ENCODE results near the gene WIZ.
A peak's percentile ranks its signal among the peaks of the same experiment; 100 is the strongest.
"Not testable (repeated sequence)": the region's sequence is repeated elsewhere in the genome, so short reads cannot be mapped to it uniquely, and the experiment has no call there.

WIZ gene

DNA sequence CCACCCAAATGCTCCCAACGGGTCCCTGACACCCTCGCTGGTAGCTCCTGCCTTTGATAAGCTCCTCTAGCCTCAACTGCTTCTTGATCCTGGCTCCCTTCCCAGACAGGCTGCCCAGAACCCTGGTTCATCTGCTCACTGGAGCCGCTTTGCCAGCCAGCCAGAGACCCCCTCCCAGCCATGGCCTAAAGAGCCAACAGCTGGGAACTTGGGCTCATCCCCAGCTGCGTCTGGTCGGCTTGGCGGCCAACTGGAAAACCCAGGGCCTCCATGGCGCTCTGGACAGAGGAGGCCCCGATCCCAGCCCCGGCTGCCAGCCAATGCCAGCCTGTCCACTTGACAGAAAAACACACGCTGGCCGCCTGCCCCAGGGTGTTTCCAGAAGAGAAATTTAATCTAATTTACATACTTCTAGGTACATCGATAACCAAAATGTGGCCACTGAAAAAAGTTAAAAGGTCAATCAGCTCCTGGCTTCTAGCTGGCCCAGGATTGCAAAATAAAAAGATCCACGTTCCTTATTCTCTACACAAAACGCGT, 28.0 kb downstream of the WIZ start:
- no peak for DNase-seq
- H3K4me3 Mint-ChIP-seq, result no peak overlapping the region
- peaks cover 28% of the 10 kb centered on the region for H3K4me1 Mint-ChIP-seq (ENCODE audit: low read depth)
- H3K9me3 Mint-ChIP-seq, result no peaks in the 10 kb centered on the region
- no peaks in the 10 kb centered on the region for H3K27me3 Mint-ChIP-seq
- peaks cover 75% of the 10 kb centered on the region for H3K36me3 Mint-ChIP-seq (ENCODE audit: low read depth)
- H3K27ac Mint-ChIP-seq, result peak overlapping the region; percentile 14

DNA sequence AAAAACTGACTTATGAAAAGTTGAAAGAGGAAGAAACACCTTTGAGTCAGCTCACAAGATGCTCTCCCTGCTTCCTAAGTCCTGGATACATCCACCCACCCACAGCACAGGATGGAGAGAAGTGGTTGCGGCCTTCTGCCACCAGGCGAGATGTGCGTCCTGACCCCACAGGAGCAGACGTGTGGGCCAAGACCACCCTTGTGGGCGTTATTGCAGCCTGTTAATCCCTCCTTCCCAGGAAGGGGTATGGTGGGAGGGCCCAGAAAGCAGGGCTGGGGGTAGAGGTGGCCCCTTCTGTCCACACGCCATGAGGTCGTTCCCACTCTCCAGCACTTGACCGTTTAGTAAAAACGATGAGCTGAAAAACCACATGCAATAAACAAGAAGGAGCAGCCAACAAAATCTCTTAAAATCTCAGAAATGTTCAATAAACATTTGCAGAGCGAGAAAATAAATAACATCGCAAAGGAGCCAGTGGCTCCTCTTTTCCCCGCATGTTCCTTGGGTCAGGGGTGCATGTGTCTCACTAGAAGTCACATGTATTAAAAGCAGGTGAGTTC, 28.5 kb downstream of the WIZ start:
- no peak overlapping the region for H3K4me3 Mint-ChIP-seq
- H3K36me3 Mint-ChIP-seq (ENCODE audit: low read depth), result peaks cover 75% of the 10 kb centered on the region
- H3K9me3 Mint-ChIP-seq, result no peaks in the 10 kb centered on the region
- DNase-seq, result no peak
- H3K27me3 Mint-ChIP-seq, result no peaks in the 10 kb centered on the region
- peaks cover 34% of the 10 kb centered on the region for H3K4me1 Mint-ChIP-seq (ENCODE audit: low read depth)
- H3K27ac Mint-ChIP-seq, result peak overlapping the region; percentile 8

DNA sequence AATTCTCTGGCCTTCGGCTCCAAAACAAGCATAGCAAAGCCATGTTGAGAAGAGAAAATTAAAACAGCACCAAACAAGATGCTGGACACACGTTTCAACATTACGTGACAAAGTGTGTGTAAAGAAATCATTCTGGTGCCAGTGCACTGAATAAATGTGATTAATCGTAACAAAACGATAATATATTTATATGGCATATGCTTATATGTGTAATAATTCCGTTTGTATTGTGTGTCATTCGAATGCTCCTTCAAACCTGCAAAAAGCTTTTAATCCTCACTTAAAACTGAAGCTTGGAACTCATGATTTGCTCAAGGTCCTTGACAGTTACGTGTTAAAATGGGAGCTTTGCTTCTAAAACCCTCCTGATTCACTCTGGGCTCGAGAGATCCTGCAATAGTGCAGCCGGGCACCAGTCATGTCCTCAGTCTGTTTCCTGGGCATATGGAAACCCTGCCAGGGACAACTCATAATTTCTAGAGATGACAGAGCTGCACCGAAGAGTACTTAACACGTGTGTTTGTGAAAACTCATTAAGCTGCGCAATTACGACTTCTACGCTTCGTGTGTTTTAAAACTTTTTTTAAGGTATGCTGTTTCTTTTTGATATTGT, 30.2 kb downstream of the WIZ start:
- Mint-ChIP-seq H3K4me3 (peak overlapping the region; percentile 98), H3K9me3 (no peaks in the 10 kb centered on the region), H3K4me1 (ENCODE audit: low read depth) (peaks cover 43% of the 10 kb centered on the region), H3K27ac (peak overlapping the region; percentile 99), H3K36me3 (ENCODE audit: low read depth) (peaks cover 80% of the 10 kb centered on the region), H3K27me3 (no peaks in the 10 kb centered on the region)
- no peak for DNase-seq

DNA sequence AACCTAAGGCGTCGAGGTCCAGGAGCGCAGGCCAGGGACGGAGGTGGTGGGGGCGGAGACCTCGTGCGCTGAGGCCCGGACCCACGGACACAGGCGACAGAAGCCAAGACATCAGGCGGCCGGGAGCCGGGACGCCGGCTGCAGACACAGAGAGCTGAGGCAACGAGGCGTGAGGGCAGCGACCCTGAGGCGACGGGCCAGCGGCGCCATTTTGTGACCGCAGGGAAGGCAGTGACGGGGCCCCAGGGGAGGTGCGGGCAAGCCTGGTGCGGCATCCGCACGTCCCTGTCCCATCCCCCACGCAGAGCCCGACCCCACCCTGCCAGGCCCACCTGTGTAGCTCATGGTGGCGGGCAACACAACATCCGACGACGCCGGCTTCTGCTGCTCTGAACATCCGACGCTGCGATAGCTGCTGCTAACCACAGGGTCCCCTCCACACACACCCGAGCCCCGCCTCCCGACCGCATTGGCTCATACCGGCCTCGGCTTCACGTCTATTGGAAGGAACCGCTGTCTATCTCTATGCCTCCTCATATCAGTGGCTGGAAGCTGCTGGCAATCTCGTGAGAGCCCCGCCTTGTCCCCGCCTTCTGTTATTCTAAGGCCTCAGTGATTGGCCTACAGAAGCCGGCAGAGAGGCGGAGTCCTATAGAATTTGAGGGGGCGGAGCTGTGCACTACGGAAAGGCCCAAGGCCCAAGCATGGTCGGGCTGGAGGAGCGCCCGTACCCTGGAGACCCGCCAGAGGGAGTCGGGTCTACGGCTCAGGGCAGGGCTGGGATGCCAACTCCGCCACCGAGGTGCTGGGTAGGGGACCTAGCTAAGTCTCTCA, 31.0 kb downstream of the WIZ start, which contains the start of gene AKAP8L:
Gene AKAP8L (minus strand): TSS at position 410 of the 834 bp plus-strand sequence. CDS start 65 bp downstream, at position 345.
- no peaks in the 10 kb centered on the region for H3K9me3 Mint-ChIP-seq
- DNase-seq, result peak; percentile 97
- peaks cover 76% of the 10 kb centered on the region for H3K36me3 Mint-ChIP-seq (ENCODE audit: low read depth)
- H3K27me3 Mint-ChIP-seq, result no peaks in the 10 kb centered on the region
- peak within 1 kb of the TSS; percentile 98 for H3K4me3 Mint-ChIP-seq
- H3K27ac Mint-ChIP-seq, result peak within 1 kb of the TSS; percentile 99
- peaks cover 46% of the 10 kb centered on the region for H3K4me1 Mint-ChIP-seq (ENCODE audit: low read depth)

DNA sequence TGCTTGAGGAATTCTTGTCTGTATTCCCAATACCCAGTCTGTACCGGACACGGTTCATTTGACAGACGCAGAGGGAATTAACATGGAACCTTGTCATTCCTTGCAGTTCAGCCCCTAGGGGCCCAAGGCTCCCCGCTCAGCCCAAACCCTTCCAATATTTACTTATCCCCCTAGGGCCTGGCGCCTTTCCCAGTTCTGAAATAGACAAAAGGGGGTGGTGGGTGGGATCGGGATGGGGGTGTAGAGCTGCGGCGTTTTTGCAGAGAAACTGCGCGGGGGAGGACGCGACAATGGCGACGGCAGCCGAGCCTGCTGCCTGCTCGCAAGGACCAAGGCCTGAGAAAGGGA, 31.6 kb downstream of the WIZ start:
- Mint-ChIP-seq H3K4me1 (ENCODE audit: low read depth) (peaks cover 51% of the 10 kb centered on the region), H3K27me3 (no peaks in the 10 kb centered on the region), H3K27ac (peak overlapping the region; percentile 99), H3K36me3 (ENCODE audit: low read depth) (peaks cover 74% of the 10 kb centered on the region), H3K4me3 (peak overlapping the region; percentile 98), H3K9me3 (no peaks in the 10 kb centered on the region)
- no peak for DNase-seq

DNA sequence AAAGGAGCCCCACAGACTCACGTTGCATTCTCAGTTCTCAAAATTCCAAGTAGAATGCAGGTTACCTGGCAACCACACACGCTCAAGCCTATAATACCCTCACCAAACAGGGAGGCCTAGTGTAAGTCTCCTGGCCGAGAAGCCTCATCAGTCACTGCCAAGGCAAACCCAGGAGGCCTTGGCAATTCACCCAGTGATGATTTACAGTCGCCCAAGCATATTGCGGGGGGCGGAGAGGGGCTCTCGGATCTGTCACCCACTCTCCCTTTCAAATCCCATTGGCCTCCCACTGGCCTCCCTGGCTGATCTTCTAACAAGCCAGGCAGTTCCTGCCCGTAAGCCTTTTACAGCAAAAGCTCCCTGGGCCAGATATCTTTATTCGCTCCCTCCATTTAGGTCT, 32.1 kb downstream of the WIZ start:
- H3K36me3 Mint-ChIP-seq (ENCODE audit: low read depth), result peaks cover 71% of the 10 kb centered on the region

DNA sequence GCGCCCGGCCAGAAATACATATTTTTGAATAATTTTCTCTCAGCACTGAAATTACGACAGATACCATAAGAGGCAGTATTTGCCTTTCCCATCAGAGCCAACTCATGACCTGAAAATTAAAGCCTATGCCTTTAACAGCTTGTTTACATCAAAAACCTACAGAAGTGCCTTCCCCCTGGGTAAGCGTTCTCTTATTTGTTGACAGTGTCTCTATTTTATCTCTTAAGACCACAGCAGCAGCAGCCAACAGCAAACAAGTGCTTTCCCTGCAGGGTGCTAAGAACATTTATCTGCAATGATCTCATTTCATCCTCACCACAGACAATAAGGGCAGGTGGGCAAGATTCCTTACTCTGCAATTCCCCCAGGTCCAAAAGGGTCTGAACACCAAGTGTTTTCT, 36.9 kb downstream of the WIZ start:
- H3K4me1 Mint-ChIP-seq (ENCODE audit: low read depth), result peaks cover 58% of the 10 kb centered on the region
- no peak overlapping the region for H3K4me3 Mint-ChIP-seq
- no peaks in the 10 kb centered on the region for H3K9me3 Mint-ChIP-seq
- no peak for DNase-seq
- peaks cover 67% of the 10 kb centered on the region for H3K36me3 Mint-ChIP-seq (ENCODE audit: low read depth)
- H3K27me3 Mint-ChIP-seq, result no peaks in the 10 kb centered on the region
- peak overlapping the region; percentile 59 for H3K27ac Mint-ChIP-seq

More for the DNA sequence above, 32.1 kb downstream of the WIZ start:
- Mint-ChIP-seq H3K4me3 (peak overlapping the region; percentile 98), H3K9me3 (no peaks in the 10 kb centered on the region), H3K4me1 (ENCODE audit: low read depth) (peaks cover 56% of the 10 kb centered on the region), H3K27ac (peak overlapping the region; percentile 99), H3K27me3 (no peaks in the 10 kb centered on the region)
- DNase-seq, result no peak

DNA sequence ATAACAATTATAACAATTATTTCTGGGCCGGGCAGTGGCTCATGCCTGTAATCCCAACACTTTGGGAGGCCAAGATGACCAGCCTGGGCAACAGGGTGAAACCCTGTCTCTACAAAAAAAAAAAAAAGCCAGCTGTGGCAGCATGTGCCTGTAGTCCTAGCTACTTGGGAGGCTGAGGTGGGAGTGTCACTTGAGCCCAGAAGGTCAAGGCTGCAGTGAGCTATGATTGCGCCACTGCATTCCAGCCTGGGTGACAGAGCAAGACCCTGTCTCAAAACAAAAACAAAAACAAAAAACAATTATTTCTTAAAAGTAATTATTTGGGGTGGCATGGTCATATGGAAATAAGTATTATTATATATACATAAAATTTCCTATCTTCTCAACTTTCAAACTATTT, 38.4 kb downstream of the WIZ start:
- H3K4me1 Mint-ChIP-seq (ENCODE audit: low read depth), result peaks cover 50% of the 10 kb centered on the region
- H3K4me3 Mint-ChIP-seq, H3K9me3 Mint-ChIP-seq, DNase-seq, H3K27me3 Mint-ChIP-seq: not testable (repeated sequence)
- H3K36me3 Mint-ChIP-seq (ENCODE audit: low read depth), result peaks cover 67% of the 10 kb centered on the region
- H3K27ac Mint-ChIP-seq, result peak overlapping the region; percentile 47

DNA sequence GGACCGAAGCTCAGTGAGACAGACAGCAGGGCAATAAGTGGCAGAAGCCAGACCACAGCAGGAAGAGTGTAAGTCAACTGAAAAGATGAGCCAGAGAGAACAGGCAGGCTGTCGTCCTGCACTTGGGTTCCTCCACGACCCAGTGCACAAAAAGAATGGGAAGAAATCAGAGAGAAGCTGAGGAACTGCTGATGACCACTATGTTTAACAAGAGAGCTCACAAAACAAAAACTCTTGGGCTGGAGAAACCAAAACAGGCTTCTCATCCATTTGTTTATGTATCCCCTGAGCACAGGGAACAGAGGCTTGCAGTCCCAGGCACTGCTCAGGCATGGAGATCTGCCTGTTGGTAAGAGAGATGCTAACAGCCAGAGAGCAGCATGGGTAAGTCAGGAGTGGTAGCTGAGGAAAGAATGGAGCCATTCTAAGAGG, 45.0 kb downstream of the WIZ start:
- Mint-ChIP-seq H3K27me3 (no peaks in the 10 kb centered on the region), H3K4me3 (no peak overlapping the region), H3K36me3 (ENCODE audit: low read depth) (peaks cover 90% of the 10 kb centered on the region), H3K27ac (peak overlapping the region; percentile 73), H3K9me3 (no peaks in the 10 kb centered on the region), H3K4me1 (ENCODE audit: low read depth) (peaks cover 36% of the 10 kb centered on the region)
- no peak for DNase-seq

DNA sequence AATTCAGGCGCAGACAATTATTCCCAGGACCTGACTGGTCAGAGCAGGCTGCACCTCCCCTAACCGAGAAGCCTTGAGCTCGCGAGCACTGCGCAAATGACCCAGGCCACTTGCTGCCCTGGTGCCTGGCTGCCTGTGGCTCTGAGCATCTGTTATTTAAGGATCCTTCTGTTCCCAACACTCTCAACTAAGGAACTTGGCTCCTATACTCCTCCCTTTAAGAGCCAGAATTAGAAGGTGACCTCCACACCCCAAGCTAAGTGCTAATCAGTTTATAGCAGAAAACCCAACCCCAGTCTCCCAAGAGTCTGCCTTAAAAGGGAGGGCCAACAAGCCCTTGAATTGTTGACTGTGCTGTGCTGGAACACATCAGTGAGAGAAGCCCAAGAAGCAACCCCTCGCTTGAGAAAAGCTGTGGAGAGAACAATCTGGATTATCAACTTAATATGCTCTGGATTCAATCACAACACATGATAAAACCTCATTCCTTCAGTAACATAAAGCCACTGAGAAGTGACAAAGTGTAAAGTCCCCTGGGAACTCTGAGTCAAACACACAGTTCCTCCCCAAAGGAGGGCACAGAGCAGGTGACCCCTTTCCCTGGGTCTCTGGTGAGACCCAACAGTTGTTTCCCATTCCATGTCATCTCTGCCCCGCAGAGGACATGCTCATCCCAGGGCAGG, 45.5 kb downstream of the WIZ start:
- DNase-seq, result no peak
- no peaks in the 10 kb centered on the region for H3K27me3 Mint-ChIP-seq
- peaks cover 90% of the 10 kb centered on the region for H3K36me3 Mint-ChIP-seq (ENCODE audit: low read depth)
- H3K9me3 Mint-ChIP-seq, result no peaks in the 10 kb centered on the region
- H3K4me1 Mint-ChIP-seq (ENCODE audit: low read depth), result peaks cover 30% of the 10 kb centered on the region
- H3K27ac Mint-ChIP-seq, result peak overlapping the region; percentile 73
- no peak overlapping the region for H3K4me3 Mint-ChIP-seq

DNA sequence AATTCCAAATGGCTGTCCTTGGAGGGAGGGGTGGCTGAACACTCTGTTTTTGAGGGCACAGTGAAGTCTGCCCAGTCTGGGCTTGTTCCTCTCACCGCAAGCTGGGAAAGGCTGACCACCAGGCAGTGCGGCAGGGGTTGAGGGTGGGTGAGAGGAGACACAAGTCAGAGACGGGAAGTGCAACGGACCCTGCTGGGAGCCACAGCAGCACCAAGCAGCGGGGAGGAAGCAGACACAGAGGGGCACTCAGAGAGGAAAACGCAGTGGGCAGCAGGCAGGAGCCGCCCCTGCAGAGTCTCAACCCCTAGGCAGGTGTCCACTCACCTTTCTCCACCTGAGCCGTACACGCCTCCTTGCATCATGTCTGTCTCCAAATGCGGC, 46.6 kb downstream of the WIZ start:
- H3K36me3 Mint-ChIP-seq (ENCODE audit: low read depth), result peaks cover 88% of the 10 kb centered on the region
- no peaks in the 10 kb centered on the region for H3K27me3 Mint-ChIP-seq
- H3K4me3 Mint-ChIP-seq, result no peak overlapping the region
- no peak overlapping the region for H3K27ac Mint-ChIP-seq
- no peak for DNase-seq
- no peaks in the 10 kb centered on the region for H3K9me3 Mint-ChIP-seq
- H3K4me1 Mint-ChIP-seq (ENCODE audit: low read depth), result peaks cover 28% of the 10 kb centered on the region

DNA sequence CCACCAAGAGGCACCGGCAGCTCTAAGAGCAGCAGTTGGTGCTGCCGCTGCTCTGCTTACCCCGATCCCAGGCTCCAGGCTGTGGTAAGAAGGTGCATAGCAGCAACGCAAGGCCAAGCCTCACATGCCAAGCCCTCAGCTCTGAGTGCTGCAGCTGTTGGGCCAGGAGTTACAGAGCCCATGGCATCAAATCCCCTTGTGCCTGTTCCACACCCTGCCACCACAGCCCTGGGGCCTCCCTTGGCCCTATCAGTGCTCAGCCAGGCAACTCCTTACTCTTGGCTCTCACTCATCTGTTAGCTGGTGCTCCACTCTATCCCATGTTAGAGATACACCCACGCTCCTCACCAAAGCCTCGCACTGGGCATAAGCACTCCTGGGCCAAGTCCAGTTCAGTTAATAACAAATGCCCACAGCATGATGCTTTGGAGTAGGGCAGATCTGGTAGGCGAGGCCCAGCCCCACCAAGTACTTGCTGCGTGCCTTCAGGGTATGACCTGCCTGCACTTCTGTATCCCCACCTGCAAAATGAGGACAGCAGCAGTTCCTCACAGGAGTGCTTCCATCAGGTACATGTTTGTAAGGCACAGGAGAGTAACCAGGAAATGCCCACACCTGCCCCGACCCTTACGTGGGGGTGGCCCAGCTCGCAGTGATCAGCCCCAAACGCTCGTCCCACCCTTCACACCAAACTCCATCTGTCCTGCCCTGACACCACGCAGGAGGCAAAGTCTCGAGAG, 47.2 kb downstream of the WIZ start:
- Mint-ChIP-seq H3K27me3 (no peaks in the 10 kb centered on the region), H3K9me3 (no peaks in the 10 kb centered on the region), H3K36me3 (ENCODE audit: low read depth) (peaks cover 88% of the 10 kb centered on the region), H3K4me3 (no peak overlapping the region), H3K4me1 (ENCODE audit: low read depth) (peaks cover 23% of the 10 kb centered on the region), H3K27ac (no peak overlapping the region)
- no peak for DNase-seq

DNA sequence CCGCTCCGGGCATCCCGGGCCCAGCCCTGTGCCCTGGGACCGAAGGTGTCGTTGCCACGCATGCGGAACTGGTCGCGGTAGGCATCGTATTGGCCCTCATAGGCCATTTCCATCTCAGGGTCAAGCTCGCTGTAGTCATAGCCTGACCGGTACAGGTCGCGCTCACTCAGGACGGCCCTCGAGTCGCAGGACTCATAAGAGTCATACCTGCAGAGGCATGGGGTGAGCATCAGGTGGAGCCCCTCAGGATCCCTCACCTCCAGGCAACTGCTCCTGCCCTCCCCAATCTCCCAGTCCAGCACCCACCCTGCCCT, 48.4 kb downstream of the WIZ start:
- no peaks in the 10 kb centered on the region for H3K27me3 Mint-ChIP-seq
- no peak overlapping the region for H3K27ac Mint-ChIP-seq
- peaks cover 89% of the 10 kb centered on the region for H3K36me3 Mint-ChIP-seq (ENCODE audit: low read depth)
- H3K4me1 Mint-ChIP-seq (ENCODE audit: low read depth), result peaks cover 18% of the 10 kb centered on the region
- H3K9me3 Mint-ChIP-seq, result no peaks in the 10 kb centered on the region
- DNase-seq, result no peak
- no peak overlapping the region for H3K4me3 Mint-ChIP-seq

Data from activated T-cell treated with anti-CD3 and anti-CD28 coated beads, Interleukin-2, amount 50 U/mL, for 24 hours (primary cell).